Ovary (tissue), 3 donors: ENCODE measurements around the gene FLT3LG.

Experiments used
- POLR2A ChIP-seq: fragments of 450-650 bp; IDR thresholded peaks from one replicate; pipeline ENCODE4 v1.6.1; 2017; ENCODE audit warnings: antibody characterized with exemption, mild to moderate bottlenecking, moderate library complexity
- TF ChIP-seq, protein P1 (sequence below), 3 donors: fragments of 450-650 bp in 2 of 3; fragments of 200-600 bp in 1 of 3; IDR thresholded peaks; one replicate each; pipeline versions ENCODE4 v1.5.1 to v1.8.0; 2016 to 2022; ENCODE audit warnings: antibody characterized with exemption in 3 of 3, mild to moderate bottlenecking in 1 of 3
- donor health status: DM: no; HTN: no; CAD: no.

GRCh38 chr19:49425922-49426592, 48.0 kb upstream of the FLT3LG start:
- TF ChIP-seq, protein P1, sequence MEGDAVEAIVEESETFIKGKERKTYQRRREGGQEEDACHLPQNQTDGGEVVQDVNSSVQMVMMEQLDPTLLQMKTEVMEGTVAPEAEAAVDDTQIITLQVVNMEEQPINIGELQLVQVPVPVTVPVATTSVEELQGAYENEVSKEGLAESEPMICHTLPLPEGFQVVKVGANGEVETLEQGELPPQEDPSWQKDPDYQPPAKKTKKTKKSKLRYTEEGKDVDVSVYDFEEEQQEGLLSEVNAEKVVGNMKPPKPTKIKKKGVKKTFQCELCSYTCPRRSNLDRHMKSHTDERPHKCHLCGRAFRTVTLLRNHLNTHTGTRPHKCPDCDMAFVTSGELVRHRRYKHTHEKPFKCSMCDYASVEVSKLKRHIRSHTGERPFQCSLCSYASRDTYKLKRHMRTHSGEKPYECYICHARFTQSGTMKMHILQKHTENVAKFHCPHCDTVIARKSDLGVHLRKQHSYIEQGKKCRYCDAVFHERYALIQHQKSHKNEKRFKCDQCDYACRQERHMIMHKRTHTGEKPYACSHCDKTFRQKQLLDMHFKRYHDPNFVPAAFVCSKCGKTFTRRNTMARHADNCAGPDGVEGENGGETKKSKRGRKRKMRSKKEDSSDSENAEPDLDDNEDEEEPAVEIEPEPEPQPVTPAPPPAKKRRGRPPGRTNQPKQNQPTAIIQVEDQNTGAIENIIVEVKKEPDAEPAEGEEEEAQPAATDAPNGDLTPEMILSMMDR (IDR thresholded peaks at IDR 0.05) = no peak
- no peak for TF ChIP-seq POLR2A
